Mesendoderm (in vitro differentiated cells): ENCODE results near the gene PITPNM3.
"Not testable (repeated sequence)": the region's sequence is repeated elsewhere in the genome, so short reads cannot be mapped to it uniquely, and the experiment has no call there.

Source experiments
- DNase-seq: peaks from one replicate; pipeline ENCODE4 v3.0.0; 2013
- H2AK5ac ChIP-seq: 2 replicates; pipeline ENCODE4 v1.6.1; 2013; ENCODE audit warnings: low read length, inconsistent platforms
- H2BK120ac ChIP-seq: 2 replicates; pipeline ENCODE4 v1.6.1; 2013; ENCODE audit warnings: low read depth, mild to moderate bottlenecking, low read length, moderate library complexity, mixed read lengths
- H2BK15ac ChIP-seq: replicated peaks from 2 replicates; pipeline ENCODE4 v1.6.1; 2013; ENCODE audit warnings: low read depth, mild to moderate bottlenecking, moderate library complexity
- H2BK5ac ChIP-seq: 2 replicates; pipeline ENCODE4 v1.6.1; 2013; ENCODE audit warnings: low read length, inconsistent platforms
- H3K18ac ChIP-seq: 2 replicates; pipeline ENCODE4 v1.6.1; 2013; ENCODE audit warnings: mild to moderate bottlenecking, low read length, mixed read lengths
- H3K23ac ChIP-seq: one replicate; pipeline ENCODE4 v1.6.1; 2013; ENCODE audit warnings: low read length
- H3K27ac ChIP-seq: 2 replicates; pipeline ENCODE4 v1.5.1; 2013; ENCODE audit warnings: low read depth, mild to moderate bottlenecking, inconsistent platforms, low read length, moderate library complexity
- H3K27me3 ChIP-seq: 2 replicates; pipeline ENCODE4 v1.6.1; 2013; ENCODE audit warnings: low read length, control low read depth, mild to moderate bottlenecking, inconsistent platforms; ENCODE audit not compliant: insufficient read depth, poor library complexity
- H3K36me3 ChIP-seq: 2 replicates; pipeline ENCODE4 v1.6.1; 2013; ENCODE audit warnings: low read length, inconsistent platforms; ENCODE audit not compliant: control insufficient read depth, insufficient read depth
- H3K4ac ChIP-seq: one replicate; pipeline ENCODE4 v1.6.1; 2013; ENCODE audit warnings: low read depth, mild to moderate bottlenecking, low read length, moderate library complexity
- H3K4me1 ChIP-seq: 2 replicates; pipeline ENCODE4 v1.6.1; 2013; ENCODE audit warnings: low read depth, low read length, inconsistent platforms; ENCODE audit not compliant: control insufficient read depth
- H3K4me2 ChIP-seq: 2 replicates; pipeline ENCODE4 v1.6.1; 2013; ENCODE audit warnings: low read length
- H3K4me3 ChIP-seq: 2 replicates; pipeline ENCODE4 v1.5.1; 2013; ENCODE audit warnings: mild to moderate bottlenecking, low read length
- H3K56ac ChIP-seq: one replicate; pipeline ENCODE4 v1.6.1; 2013; ENCODE audit warnings: low read length
- H3K79me1 ChIP-seq: 2 replicates; pipeline ENCODE4 v1.6.1; 2013; ENCODE audit warnings: low read length, inconsistent platforms
- H3K79me2 ChIP-seq: 2 replicates; pipeline ENCODE4 v1.6.1; 2013; ENCODE audit warnings: mild to moderate bottlenecking, low read length; ENCODE audit not compliant: control insufficient read depth, insufficient read depth
- H3K9ac ChIP-seq: 2 replicates; pipeline ENCODE4 v1.6.1; 2013; ENCODE audit warnings: low read length, inconsistent platforms
- H4K5ac ChIP-seq: one replicate; pipeline ENCODE4 v1.6.1; 2013; ENCODE audit warnings: low read length
- H4K8ac ChIP-seq: one replicate; pipeline ENCODE4 v1.6.1; 2013; ENCODE audit warnings: low read depth, mild to moderate bottlenecking, control low read depth, low read length, moderate library complexity
- WGBS: extraction: QIAGEN DNeasy Blood & Tissue Kit; methylation state at CpG from one replicate; pipeline ENCODE4 v1.1.7; 2013; ENCODE audit warnings: low lambda C conversion rate, missing lambda C conversion rate; ENCODE audit not compliant: insufficient coverage; ENCODE audit errors: extremely low coverage; 5-methylcytosine and 5-hydroxymethylcytosine counted together

PITPNM3 gene

DNA sequence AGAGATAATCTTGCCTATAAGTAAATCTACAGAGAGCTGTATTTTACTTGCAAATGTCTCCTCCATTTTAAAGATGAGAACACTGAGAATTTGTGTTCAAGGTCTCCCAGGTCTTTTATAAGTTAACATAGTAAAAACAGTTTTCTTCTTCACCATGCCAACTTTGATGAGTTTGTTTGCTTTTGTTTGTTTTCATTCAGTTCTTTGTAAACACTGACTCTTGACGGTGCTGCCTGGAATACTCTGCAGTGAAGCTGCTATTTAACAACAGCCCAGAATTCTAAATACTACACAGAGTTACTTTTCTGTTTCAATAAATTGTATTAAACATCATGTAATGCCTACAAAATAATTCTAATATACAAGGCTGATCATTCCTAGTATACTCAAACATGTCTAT, 41.4 kb upstream of the PITPNM3 start:
- H2AK5ac ChIP-seq = no peak overlapping the region
- H3K27me3 ChIP-seq = no peaks in the 10 kb centered on the region
- no peak overlapping the region for H3K4me2 ChIP-seq
- H3K4ac ChIP-seq = no peak overlapping the region
- H3K36me3 ChIP-seq = no peaks in the 10 kb centered on the region
- no peak overlapping the region for H3K4me3 ChIP-seq
- DNase-seq = no peak
- H3K79me1 ChIP-seq = no peaks in the 10 kb centered on the region
- H2BK120ac ChIP-seq = no peak overlapping the region
- H3K18ac ChIP-seq = no peak overlapping the region
- no peak overlapping the region for H3K27ac ChIP-seq
- no peak overlapping the region for H2BK15ac ChIP-seq
- H3K23ac ChIP-seq = no peak overlapping the region
- no peak overlapping the region for H2BK5ac ChIP-seq
- no peaks in the 10 kb centered on the region for H3K4me1 ChIP-seq
- no peak overlapping the region for H3K56ac ChIP-seq
- no peak overlapping the region for H3K9ac ChIP-seq
- H3K79me2 ChIP-seq = no peaks in the 10 kb centered on the region
- H4K8ac ChIP-seq = no peak overlapping the region
- H4K5ac ChIP-seq = no peak overlapping the region
- no CpG with 5 or more reads among the region's 1 CpG for WGBS

DNA sequence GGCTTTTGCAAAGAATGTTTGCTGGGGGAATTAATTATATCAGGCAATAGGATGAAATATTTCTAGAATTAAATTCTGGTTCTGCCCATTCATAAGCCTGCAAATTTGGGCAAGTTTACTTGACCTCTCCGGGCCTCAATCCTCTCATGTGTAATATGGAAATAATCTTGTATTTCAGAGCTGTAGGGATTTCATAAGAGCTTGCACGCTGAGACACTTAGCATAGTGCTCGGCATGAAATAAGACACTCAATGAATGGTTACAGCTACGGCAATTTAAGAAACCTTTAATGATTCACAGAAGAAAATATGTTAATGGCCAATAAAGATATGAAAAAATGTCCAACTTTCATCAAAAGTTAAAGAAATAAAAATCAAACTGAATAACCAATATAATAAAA, 40.6 kb upstream of the PITPNM3 start:
- H3K27me3 ChIP-seq = no peaks in the 10 kb centered on the region
- no peak overlapping the region for H3K4ac ChIP-seq
- no peak overlapping the region for H2BK5ac ChIP-seq
- H3K23ac ChIP-seq = no peak overlapping the region
- H3K79me1 ChIP-seq = no peaks in the 10 kb centered on the region
- no CpG with 5 or more reads among the region's 4 CpGs for WGBS
- no peak overlapping the region for H3K4me3 ChIP-seq
- H3K27ac ChIP-seq = no peak overlapping the region
- H4K8ac ChIP-seq = no peak overlapping the region
- H4K5ac ChIP-seq = no peak overlapping the region
- no peak overlapping the region for H2BK120ac ChIP-seq
- H3K18ac ChIP-seq = no peak overlapping the region
- DNase-seq = no peak
- no peak overlapping the region for H3K4me2 ChIP-seq
- H2BK15ac ChIP-seq = no peak overlapping the region
- no peak overlapping the region for H3K56ac ChIP-seq
- no peak overlapping the region for H2AK5ac ChIP-seq
- no peaks in the 10 kb centered on the region for H3K36me3 ChIP-seq
- H3K79me2 ChIP-seq = no peaks in the 10 kb centered on the region
- H3K4me1 ChIP-seq = no peaks in the 10 kb centered on the region
- H3K9ac ChIP-seq = no peak overlapping the region

DNA sequence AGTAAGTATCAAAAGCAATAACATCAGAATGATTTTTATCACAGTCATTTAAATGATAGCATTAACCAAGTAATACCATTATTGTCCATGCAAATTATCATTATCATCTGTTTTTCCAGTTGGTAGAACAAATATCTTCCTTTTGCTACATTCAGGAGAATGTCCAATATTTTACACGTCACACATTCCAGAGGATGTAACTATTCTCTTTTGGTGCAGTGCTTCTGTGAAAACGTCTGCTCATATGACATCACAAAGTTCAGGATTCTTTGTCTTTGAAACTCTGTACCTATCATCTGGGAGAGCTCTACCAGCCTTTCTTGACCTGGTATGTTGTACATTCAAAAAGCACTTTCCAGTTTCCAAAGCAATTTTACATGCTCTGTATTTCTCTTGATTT, 40.2 kb upstream of the PITPNM3 start:
- Histone ChIP-seq H3K18ac (no peak overlapping the region), H3K27ac (no peak overlapping the region), H3K4me2 (no peak overlapping the region), H2BK5ac (no peak overlapping the region), H4K5ac (no peak overlapping the region), H3K9ac (no peak overlapping the region), H2BK15ac (no peak overlapping the region), H3K79me2 (no peaks in the 10 kb centered on the region), H4K8ac (no peak overlapping the region), H3K56ac (no peak overlapping the region), H3K79me1 (no peaks in the 10 kb centered on the region), H3K4me1 (no peaks in the 10 kb centered on the region), H3K4ac (no peak overlapping the region), H2AK5ac (no peak overlapping the region), H2BK120ac (no peak overlapping the region), H3K36me3 (peaks cover 3% of the 10 kb centered on the region), H3K23ac (no peak overlapping the region), H3K4me3 (no peak overlapping the region), H3K27me3 (no peaks in the 10 kb centered on the region)
- no peak for DNase-seq
- no CpG with 5 or more reads among the region's 2 CpGs for WGBS

DNA sequence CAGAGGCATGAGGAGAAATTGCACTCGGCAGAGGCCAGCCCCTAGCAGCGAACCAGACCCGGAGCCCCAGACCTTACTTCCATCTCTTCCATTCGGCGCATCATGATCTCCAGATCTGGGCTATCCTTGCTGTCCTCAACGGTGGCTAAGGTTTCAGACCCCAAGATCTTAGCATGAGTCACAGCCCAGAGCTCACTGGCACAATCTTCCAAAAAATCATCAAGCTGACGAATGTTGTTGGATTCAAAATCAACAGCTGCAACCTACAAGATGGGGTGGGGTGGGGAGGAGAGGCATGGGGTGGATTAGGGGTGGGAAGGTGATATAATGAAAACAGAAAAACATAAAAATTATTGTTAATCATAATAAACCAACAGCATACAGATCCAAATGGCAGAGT, 39.7 kb upstream of the PITPNM3 start:
- Histone ChIP-seq H3K36me3 (peaks cover 3% of the 10 kb centered on the region), H3K27me3 (no peaks in the 10 kb centered on the region), H3K23ac (no peak overlapping the region), H3K56ac (no peak overlapping the region), H2BK5ac (no peak overlapping the region), H3K18ac (no peak overlapping the region), H2BK15ac (no peak overlapping the region), H3K4me1 (no peaks in the 10 kb centered on the region), H3K9ac (no peak overlapping the region), H3K4me2 (no peak overlapping the region), H3K27ac (no peak overlapping the region), H3K4ac (no peak overlapping the region), H2AK5ac (no peak overlapping the region), H4K8ac (no peak overlapping the region), H3K79me1 (no peaks in the 10 kb centered on the region), H2BK120ac (no peak overlapping the region), H3K4me3 (no peak overlapping the region), H3K79me2 (no peaks in the 10 kb centered on the region), H4K5ac (no peak overlapping the region)
- DNase-seq = no peak
- WGBS = no CpG with 5 or more reads among the region's 7 CpGs

DNA sequence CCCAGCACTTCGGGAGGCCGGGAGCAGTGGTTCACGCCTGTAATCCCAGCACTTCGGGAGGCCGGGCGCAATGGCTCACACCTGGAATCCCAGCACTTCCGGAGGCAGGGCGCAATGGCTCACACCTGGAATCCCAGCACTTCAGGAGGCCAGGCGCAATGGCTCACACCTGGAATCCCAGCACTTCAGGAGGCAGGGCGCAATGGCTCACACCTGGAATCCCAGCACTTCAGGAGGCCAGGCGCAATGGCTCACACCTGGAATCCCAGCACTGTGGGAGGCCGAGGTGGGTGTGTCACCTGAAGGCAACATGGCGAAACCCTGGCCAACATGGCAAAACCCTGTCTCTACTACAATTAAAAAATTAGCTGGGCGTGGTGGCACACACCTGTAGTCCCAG, 37.0 kb upstream of the PITPNM3 start:
- not testable (repeated sequence) for H4K5ac ChIP-seq, H4K8ac ChIP-seq, H2BK120ac ChIP-seq, H3K4me2 ChIP-seq, H3K4me3 ChIP-seq, DNase-seq, H3K4me1 ChIP-seq, H3K4ac ChIP-seq, H3K27ac ChIP-seq, H2AK5ac ChIP-seq, H3K79me1 ChIP-seq, H3K27me3 ChIP-seq, H3K79me2 ChIP-seq, H3K9ac ChIP-seq, H2BK15ac ChIP-seq, H3K23ac ChIP-seq, H2BK5ac ChIP-seq, H3K36me3 ChIP-seq, H3K18ac ChIP-seq, H3K56ac ChIP-seq
- no CpG with 5 or more reads among the region's 14 CpGs for WGBS

DNA sequence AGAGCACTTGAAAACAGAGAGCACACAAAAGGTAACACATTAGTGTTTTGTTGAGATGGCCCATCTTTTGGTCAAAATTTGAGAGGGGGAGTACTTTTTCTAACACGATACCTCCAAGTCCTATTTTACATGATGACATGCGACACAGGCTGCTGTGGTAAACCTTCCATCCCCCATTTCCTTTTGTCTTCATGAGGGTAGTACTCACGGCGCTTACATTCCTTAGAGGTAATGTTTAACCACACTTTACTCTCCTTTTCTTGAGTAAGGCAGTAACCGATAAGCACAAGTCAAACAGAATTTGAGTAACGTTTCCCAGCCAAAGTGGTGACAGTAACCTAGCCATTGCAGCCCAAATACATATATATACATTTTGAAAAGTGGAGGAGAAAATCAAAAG, 35.8 kb upstream of the PITPNM3 start:
- Histone ChIP-seq H3K27me3 (no peaks in the 10 kb centered on the region), H2BK120ac (no peak overlapping the region), H4K5ac (no peak overlapping the region), H3K27ac (no peak overlapping the region), H3K23ac (no peak overlapping the region), H3K36me3 (peaks cover 11% of the 10 kb centered on the region), H3K79me2 (no peaks in the 10 kb centered on the region), H3K4me3 (no peak overlapping the region), H2AK5ac (no peak overlapping the region), H2BK5ac (no peak overlapping the region), H3K79me1 (no peaks in the 10 kb centered on the region), H4K8ac (no peak overlapping the region), H3K4me2 (no peak overlapping the region), H2BK15ac (no peak overlapping the region), H3K9ac (no peak overlapping the region), H3K4me1 (no peaks in the 10 kb centered on the region), H3K4ac (no peak overlapping the region), H3K56ac (peak overlapping the region; percentile 27), H3K18ac (no peak overlapping the region)
- WGBS = no CpG with 5 or more reads among the region's 6 CpGs
- peak; percentile 60 for DNase-seq
